Measurements from ENCODE around the gene MRFAP1L1. TPM values are rescaled to one million over a fixed set of nuclear protein-coding genes. Genes with fewer than 3 reads are reported as not detected.

Gene MRFAP1L1
- total RNA-seq, 4 donors from 2014 or later: 56.9 to 99.9 (median 71.7) TPM

GRCh38 chr4:6734165-6734786 lies 24.6 kb upstream of the MRFAP1L1 start:
- TF ChIP-seq, protein P1, sequence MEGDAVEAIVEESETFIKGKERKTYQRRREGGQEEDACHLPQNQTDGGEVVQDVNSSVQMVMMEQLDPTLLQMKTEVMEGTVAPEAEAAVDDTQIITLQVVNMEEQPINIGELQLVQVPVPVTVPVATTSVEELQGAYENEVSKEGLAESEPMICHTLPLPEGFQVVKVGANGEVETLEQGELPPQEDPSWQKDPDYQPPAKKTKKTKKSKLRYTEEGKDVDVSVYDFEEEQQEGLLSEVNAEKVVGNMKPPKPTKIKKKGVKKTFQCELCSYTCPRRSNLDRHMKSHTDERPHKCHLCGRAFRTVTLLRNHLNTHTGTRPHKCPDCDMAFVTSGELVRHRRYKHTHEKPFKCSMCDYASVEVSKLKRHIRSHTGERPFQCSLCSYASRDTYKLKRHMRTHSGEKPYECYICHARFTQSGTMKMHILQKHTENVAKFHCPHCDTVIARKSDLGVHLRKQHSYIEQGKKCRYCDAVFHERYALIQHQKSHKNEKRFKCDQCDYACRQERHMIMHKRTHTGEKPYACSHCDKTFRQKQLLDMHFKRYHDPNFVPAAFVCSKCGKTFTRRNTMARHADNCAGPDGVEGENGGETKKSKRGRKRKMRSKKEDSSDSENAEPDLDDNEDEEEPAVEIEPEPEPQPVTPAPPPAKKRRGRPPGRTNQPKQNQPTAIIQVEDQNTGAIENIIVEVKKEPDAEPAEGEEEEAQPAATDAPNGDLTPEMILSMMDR (IDR thresholded peaks at IDR 0.05): no peak
- TF ChIP-seq POLR2A (IDR thresholded peaks at IDR 0.05): no peak
- DNase-seq: no peak
- H3K9me3 ChIP-seq: no peaks in the 10 kb centered on the region
- no peaks in the 10 kb centered on the region for H3K27me3 ChIP-seq
- no peak overlapping the region for H3K4me3 ChIP-seq
- no peaks in the 10 kb centered on the region for H3K36me3 ChIP-seq
- intact Hi-C loops (cut with DNase I; ENCODE audit: low total_unique reads): no loop called here
- no peak overlapping the region for H3K27ac ChIP-seq
- peaks cover 0 to 8% of the 10 kb centered on the region in 2 donors for H3K4me1 ChIP-seq

- H3K27me3 ChIP-seq: no peaks in the 10 kb centered on the region
- no peaks in the 10 kb centered on the region for H3K36me3 ChIP-seq
- no peaks in the 10 kb centered on the region for H3K9me3 ChIP-seq
- peaks cover 0 to 8% of the 10 kb centered on the region in 2 donors for H3K4me1 ChIP-seq
- peak overlapping the region in 1 of 2 donors; percentile 60 for H3K27ac ChIP-seq
- H3K4me3 ChIP-seq: no peak overlapping the region
- DNase-seq: no peak
- TF ChIP-seq, protein P1 (IDR thresholded peaks at IDR 0.05): no peak
- TF ChIP-seq POLR2A (IDR thresholded peaks at IDR 0.05): no peak
- intact Hi-C loops (cut with DNase I; ENCODE audit: low total_unique reads): no loop called here
These were observed 23.9 kb upstream of the MRFAP1L1 start for GRCh38 chr4:6733358-6734164.

DNA sequence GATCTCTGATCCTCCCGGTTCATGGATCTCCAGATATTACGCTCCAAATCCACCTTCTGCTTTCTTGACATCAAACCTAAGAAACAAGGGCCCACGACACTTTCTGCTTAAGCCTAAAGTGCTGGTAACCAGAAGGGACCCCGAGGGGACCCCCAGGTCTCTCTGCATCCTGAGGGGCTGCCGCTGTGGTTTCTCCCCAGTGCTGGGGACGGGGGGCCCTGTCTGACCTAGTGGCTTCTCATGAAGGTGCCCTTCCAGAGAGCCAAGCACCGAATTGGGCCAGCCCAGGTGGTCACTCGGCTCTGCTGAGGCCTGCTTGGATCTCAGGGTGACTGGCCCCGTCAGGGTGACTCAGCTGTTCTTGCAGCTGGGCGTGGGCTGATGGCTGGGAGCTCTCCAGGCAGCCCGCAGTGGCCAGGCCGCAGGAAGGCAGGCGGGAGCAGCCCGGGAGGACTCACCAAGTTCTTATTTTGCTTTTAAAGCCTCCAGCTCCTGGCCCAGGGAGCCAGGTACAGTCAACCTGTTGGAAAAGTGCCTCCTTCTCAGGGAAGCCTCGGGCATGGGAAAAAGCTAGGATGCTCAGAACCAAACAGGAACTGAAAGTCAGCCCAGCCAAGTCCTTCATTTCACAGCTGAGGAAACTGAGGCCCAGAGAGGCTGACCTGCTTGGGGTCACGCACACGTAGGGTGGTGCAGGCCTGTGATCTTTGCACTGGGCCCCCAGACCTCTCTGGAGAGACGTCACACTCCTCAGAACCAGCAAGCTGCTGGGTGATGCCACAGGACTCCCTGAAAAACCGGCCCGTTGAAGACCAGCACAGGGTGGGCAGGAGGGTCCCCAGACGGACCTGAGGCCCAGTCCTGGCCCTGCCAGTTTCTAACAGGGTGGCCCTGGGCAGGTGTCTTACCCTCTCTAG lies 23.0 kb upstream of the MRFAP1L1 start:
- intact Hi-C loops (cut with DNase I; ENCODE audit: low total_unique reads): no loop called here
- peaks cover 0 to 8% of the 10 kb centered on the region in 2 donors for H3K4me1 ChIP-seq
- peak overlapping the region; percentile 24 to 60 for H3K27ac ChIP-seq
- no peaks in the 10 kb centered on the region for H3K27me3 ChIP-seq
- H3K4me3 ChIP-seq: no peak overlapping the region
- DNase-seq: peak; percentile 58 to 77
- no peak for TF ChIP-seq POLR2A (IDR thresholded peaks at IDR 0.05)
- TF ChIP-seq, protein P1 (IDR thresholded peaks at IDR 0.05): no peak
- H3K36me3 ChIP-seq: no peaks in the 10 kb centered on the region
- H3K9me3 ChIP-seq: no peaks in the 10 kb centered on the region

GRCh38 chr4:6731780-6732179 lies 22.1 kb upstream of the MRFAP1L1 start:
- Histone ChIP-seq H3K4me3 (no peak overlapping the region), H3K27ac (no peak overlapping the region), H3K9me3 (no peaks in the 10 kb centered on the region), H3K27me3 (no peaks in the 10 kb centered on the region), H3K36me3 (no peaks in the 10 kb centered on the region), H3K4me1 (peaks cover 0 to 8% of the 10 kb centered on the region in 2 donors)
- intact Hi-C loops (cut with DNase I; ENCODE audit: low total_unique reads): no loop called here
- TF ChIP-seq, protein P1 (IDR thresholded peaks at IDR 0.05): no peak
- no peak for TF ChIP-seq POLR2A (IDR thresholded peaks at IDR 0.05)
- DNase-seq: no peak

All from uterus (tissue), 4 donors.